Smooth muscle cell (in vitro differentiated cells): Measurements from ENCODE around the gene PPP2R1B. TPM values are rescaled to one million over a fixed set of nuclear protein-coding genes. Genes with fewer than 3 reads are reported as not detected.

ENCODE experiments used
- DNase-seq: peaks from one replicate; lab custom pipeline; 2025; ENCODE audit not compliant: unreplicated experiment; lab: John Stamatoyannopoulos, UW
- H2AFZ ChIP-seq: fragments of 200-600 bp; sonication (generic); 2 replicates; pipeline ENCODE4 v1.6.0; 2016; ENCODE audit warnings: antibody characterized with exemption, low read depth, mild to moderate bottlenecking
- H3F3A ChIP-seq: fragments of 200-600 bp; sonication (generic); 2 replicates; pipeline ENCODE4 v1.6.0; 2017; ENCODE audit warnings: antibody characterized with exemption, low read depth
- H3K27ac ChIP-seq: fragments of 200-600 bp; sonication (generic); 2 replicates; pipeline ENCODE4 v1.5.1; 2016; ENCODE audit warnings: low read depth, mild to moderate bottlenecking
- H3K27me3 ChIP-seq: fragments of 200-600 bp; sonication (generic); 2 replicates; pipeline ENCODE4 v1.6.1; 2016; ENCODE audit warnings: low read depth, mild to moderate bottlenecking
- H3K36me3 ChIP-seq: fragments of 200-600 bp; sonication (generic); 2 replicates; pipeline ENCODE4 v1.5.1; 2016; ENCODE audit warnings: low read depth
- H3K4me1 ChIP-seq: fragments of 200-600 bp; sonication (generic); 2 replicates; pipeline ENCODE4 v1.5.1; 2016; ENCODE audit warnings: low read depth
- H3K4me2 ChIP-seq: fragments of 200-600 bp; sonication (generic); 2 replicates; pipeline ENCODE4 v1.6.0; 2016; ENCODE audit warnings: mild to moderate bottlenecking
- H3K4me3 ChIP-seq: fragments of 200-600 bp; sonication (generic); 2 replicates; pipeline ENCODE4 v1.5.1; 2016; ENCODE audit warnings: mild to moderate bottlenecking
- H3K79me2 ChIP-seq: fragments of 200-600 bp; sonication (generic); 2 replicates; pipeline ENCODE4 v1.6.0; 2016; ENCODE audit warnings: low read depth, mild to moderate bottlenecking
- H3K9ac ChIP-seq: fragments of 200-600 bp; sonication (generic); 2 replicates; pipeline ENCODE4 v1.6.0; 2016; ENCODE audit warnings: low read depth
- H3K9me3 ChIP-seq: fragments of 200-600 bp; sonication (generic); replicated peaks from 2 replicates; pipeline ENCODE4 v1.5.1; 2016; ENCODE audit warnings: low read depth
- H4K20me1 ChIP-seq: fragments of 200-600 bp; sonication (generic); 2 replicates; pipeline ENCODE4 v1.6.0; 2016; ENCODE audit warnings: low read depth
- WGBS: methylation state at CpG from one replicate; pipeline ENCODE4 v1.1.7; 2016; ENCODE audit warnings: low lambda C conversion rate; 5-methylcytosine and 5-hydroxymethylcytosine counted together
- polyA plus RNA-seq: library from polyadenylated mRNA; unstranded; fragments of >200 nt; fragmentation: Nextera tagmentation; extraction: Ambion mirVana; gene quantifications from 2 replicates; pipeline ENCODE4 v1.2.1, GENCODE V29; 2016
- total RNA-seq: library from RNA; depleted of rRNA; stranded (reverse); fragments of >200 nt; gene quantifications from 2 replicates; pipeline ENCODE4 v1.2.3, GENCODE V29; 2014
- TF ChIP-seq, protein P1 (sequence below): fragments of 200-600 bp; sonication (generic); IDR thresholded peaks from 2 replicates; pipeline ENCODE4 v1.5.1; 2017; ENCODE audit warnings: borderline replicate concordance, mild to moderate bottlenecking, antibody characterized with exemption; ENCODE audit not compliant: insufficient read depth, poor library complexity, severe bottlenecking

The PPP2R1B gene
- 29.5 and 40.2 TPM in 2 replicates for total RNA-seq
- polyA plus RNA-seq = 13.1 and 21.9 TPM in 2 replicates

DNA sequence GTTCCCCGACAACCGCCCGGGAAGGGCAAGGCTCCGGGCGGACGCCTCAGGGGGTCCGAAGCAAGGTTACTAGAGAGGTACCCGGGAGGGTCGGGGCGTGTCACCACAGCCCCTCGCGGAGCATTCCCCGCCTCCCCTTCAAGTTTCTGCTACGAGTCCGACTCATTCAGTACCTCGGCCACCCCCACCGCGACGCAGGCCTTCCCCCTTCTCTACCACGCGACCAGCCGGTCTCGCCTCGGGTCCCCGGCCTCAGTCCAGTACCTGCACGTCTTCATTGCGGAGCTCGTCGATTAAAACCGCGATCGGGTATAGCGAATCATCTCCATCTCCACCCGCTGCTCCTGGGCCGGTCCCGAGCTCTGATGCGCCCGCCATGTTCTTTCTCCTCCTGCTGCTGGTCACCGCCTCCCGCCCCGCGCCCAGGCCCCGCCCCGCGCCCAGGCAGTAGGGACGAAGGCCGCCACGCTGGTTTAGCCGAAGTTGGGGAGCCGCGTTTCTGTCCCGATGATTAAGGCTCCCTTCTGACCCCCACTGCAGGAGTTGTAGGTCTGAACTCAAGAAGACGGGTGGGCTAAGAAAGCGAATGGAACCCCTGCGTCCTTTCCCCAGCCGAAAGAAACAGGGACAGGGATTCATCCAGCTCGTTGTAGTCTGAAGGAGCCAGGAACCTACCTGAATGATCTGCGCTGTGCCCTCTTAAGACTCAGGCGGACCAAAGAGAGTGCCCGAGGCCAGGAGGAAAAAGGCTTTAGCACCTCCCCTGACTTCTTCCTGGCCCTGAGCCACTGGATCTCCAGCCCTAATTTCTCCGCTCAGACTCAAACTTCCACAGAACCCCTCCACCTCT lies at the start of gene PPP2R1B:
Gene PPP2R1B (minus strand): TSS at position 406 of the 850 bp plus-strand sequence. CDS start 28 bp downstream, at position 378.
- under 1% methylated on average over 49 of the region's 61 CpGs for WGBS
- peak; percentile 70 for DNase-seq
- no peaks in the 10 kb centered on the region for H3F3A ChIP-seq

DNA sequence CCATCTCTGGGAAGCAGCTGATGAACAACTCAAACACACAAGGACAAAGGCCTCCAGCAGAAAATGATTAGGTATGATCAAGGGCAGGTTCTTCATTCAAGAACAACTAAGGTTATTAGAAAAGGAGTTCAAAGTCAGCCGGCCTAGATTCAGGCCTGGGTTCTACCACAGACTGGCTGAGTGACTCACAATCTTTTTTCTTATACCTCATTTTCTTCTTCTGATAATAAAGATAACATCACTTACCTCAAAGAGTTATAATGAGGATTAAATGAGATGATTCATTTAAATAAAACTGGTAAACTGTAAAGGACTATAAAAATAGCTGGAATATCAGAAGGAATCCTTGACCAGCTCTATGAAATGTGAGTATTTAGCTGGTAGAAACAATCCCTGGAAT lies 49.3 kb upstream of the PPP2R1B start:
- H3K4me1 ChIP-seq = no peaks in the 10 kb centered on the region
- H4K20me1 ChIP-seq = no peaks in the 10 kb centered on the region
- no peak overlapping the region for H3K4me3 ChIP-seq
- H3K4me2 ChIP-seq = peak overlapping the region; percentile 83
- TF ChIP-seq, protein P1, sequence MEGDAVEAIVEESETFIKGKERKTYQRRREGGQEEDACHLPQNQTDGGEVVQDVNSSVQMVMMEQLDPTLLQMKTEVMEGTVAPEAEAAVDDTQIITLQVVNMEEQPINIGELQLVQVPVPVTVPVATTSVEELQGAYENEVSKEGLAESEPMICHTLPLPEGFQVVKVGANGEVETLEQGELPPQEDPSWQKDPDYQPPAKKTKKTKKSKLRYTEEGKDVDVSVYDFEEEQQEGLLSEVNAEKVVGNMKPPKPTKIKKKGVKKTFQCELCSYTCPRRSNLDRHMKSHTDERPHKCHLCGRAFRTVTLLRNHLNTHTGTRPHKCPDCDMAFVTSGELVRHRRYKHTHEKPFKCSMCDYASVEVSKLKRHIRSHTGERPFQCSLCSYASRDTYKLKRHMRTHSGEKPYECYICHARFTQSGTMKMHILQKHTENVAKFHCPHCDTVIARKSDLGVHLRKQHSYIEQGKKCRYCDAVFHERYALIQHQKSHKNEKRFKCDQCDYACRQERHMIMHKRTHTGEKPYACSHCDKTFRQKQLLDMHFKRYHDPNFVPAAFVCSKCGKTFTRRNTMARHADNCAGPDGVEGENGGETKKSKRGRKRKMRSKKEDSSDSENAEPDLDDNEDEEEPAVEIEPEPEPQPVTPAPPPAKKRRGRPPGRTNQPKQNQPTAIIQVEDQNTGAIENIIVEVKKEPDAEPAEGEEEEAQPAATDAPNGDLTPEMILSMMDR = no peak
- H2AFZ ChIP-seq = no peak overlapping the region
- peaks cover 33% of the 10 kb centered on the region for H3F3A ChIP-seq
- peaks cover 31% of the 10 kb centered on the region for H3K79me2 ChIP-seq
- no peak for DNase-seq
- no peaks in the 10 kb centered on the region for H3K36me3 ChIP-seq
- H3K9me3 ChIP-seq = no peaks in the 10 kb centered on the region
- H3K9ac ChIP-seq = no peak overlapping the region
- no peaks in the 10 kb centered on the region for H3K27me3 ChIP-seq
- 44% methylated on average over 1 of the region's 1 CpG for WGBS
- H3K27ac ChIP-seq = peak overlapping the region; percentile 91

More for the DNA sequence above, at the start of gene PPP2R1B:
- H3K36me3 ChIP-seq = no peaks in the 10 kb centered on the region
- H3K79me2 ChIP-seq = peaks cover 23% of the 10 kb centered on the region
- peaks cover 16% of the 10 kb centered on the region for H3K4me1 ChIP-seq
- H4K20me1 ChIP-seq = no peaks in the 10 kb centered on the region
- H3K4me3 ChIP-seq = peak within 1 kb of the TSS; percentile 84
- TF ChIP-seq, protein P1 = no peak
- H3K27ac ChIP-seq = peak within 1 kb of the TSS; percentile 51
- no peaks in the 10 kb centered on the region for H3K9me3 ChIP-seq
- H3K9ac ChIP-seq = peak within 1 kb of the TSS; percentile 70
- H3K4me2 ChIP-seq = peak within 1 kb of the TSS; percentile 92
- peak within 1 kb of the TSS; percentile 87 for H2AFZ ChIP-seq
- no peaks in the 10 kb centered on the region for H3K27me3 ChIP-seq

DNA sequence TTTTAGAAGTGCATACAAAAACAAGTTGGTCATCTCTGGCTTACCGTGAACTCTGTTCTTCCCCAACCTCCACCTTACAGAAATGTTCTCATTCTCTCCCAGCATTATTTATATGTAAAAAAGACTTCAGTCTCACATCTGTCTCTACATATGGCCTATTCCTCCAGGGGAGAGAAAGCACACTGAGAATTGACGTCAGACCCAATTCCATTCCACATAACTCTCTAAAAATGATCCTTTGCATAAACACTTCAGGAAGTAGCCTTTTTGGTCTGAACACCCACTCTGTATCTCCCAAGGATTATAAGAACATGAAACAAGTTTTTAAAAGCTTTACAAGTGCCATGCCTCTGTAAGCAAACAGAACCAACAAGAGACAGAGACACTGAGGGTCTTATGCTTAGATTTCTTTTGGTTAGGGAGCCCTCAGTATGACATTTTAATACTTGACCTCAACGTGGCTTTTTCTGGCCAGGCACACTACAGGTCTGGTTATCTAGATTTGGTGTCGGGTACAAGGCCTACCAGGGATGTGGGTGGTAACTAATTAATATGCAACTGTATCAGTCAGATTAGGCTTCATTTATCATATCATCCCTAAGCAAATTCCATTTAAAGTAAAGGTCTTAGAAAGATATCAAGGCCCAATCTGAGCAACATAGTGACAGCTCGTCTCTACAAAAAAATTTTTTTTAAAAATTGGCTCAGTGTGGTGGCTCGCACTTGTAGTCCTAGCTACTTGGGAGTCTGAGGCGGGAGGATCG lies 48.5 kb upstream of the PPP2R1B start:
- DNase-seq = no peak
- Histone ChIP-seq H3K27ac (peak overlapping the region; percentile 91), H3K27me3 (no peaks in the 10 kb centered on the region), H3K79me2 (peaks cover 36% of the 10 kb centered on the region), H4K20me1 (no peaks in the 10 kb centered on the region), H3F3A (peaks cover 25% of the 10 kb centered on the region), H3K4me2 (peak overlapping the region; percentile 83), H3K9ac (peak overlapping the region; percentile 64), H2AFZ (no peak overlapping the region), H3K9me3 (no peaks in the 10 kb centered on the region), H3K4me3 (peak overlapping the region; percentile 35), H3K36me3 (no peaks in the 10 kb centered on the region), H3K4me1 (no peaks in the 10 kb centered on the region)
- WGBS = 45% methylated on average over 8 of the region's 8 CpGs
- TF ChIP-seq, protein P1 = no peak
